Gastrocnemius medialis (tissue), 4 donors: ENCODE results near the gene SPTY2D1. TPM values are rescaled to one million over a fixed set of nuclear protein-coding genes. Genes with fewer than 3 reads are reported as not detected.
"Not testable (repeated sequence)": the region's sequence is repeated elsewhere in the genome, so short reads cannot be mapped to it uniquely, and the experiment has no call there.

Experiments
- ATAC-seq, 2 donors: fragments of 150-250 bp; one replicate each; pipeline ENCODE4 v1.9.1; 2016
- DNase-seq, 2 donors: peaks; one replicate each; pipeline ENCODE4 v3.0.0-alpha.2; 2019
- H3K27ac ChIP-seq, 4 donors: fragments of 200-600 bp; sonication (generic); 1 replicate in 1 of 4; 2 replicates in 3 of 4; pipeline ENCODE4 v1.5.1; 2016 to 2018; ENCODE audit warnings: mild to moderate bottlenecking in 2 of 4, moderate library complexity in 1 of 4
- H3K27me3 ChIP-seq, 3 donors: fragments of 200-600 bp; sonication (generic) in 2 of 3; 1 replicate in 1 of 3; 2 replicates in 2 of 3; pipeline versions ENCODE4 v1.5.1 to v1.6.0; 2016 to 2019; ENCODE audit warnings: mild to moderate bottlenecking in 1 of 3, moderate library complexity in 1 of 3
- H3K36me3 ChIP-seq, 2 donors: fragments of 200-600 bp; sonication (generic) in 1 of 2; one replicate each; pipeline ENCODE4 v1.5.1; 2017 to 2018
- H3K4me1 ChIP-seq, 2 donors: fragments of 200-600 bp; sonication (generic) in 1 of 2; one replicate each; pipeline ENCODE4 v1.5.1; 2016 to 2017; ENCODE audit warnings: mild to moderate bottlenecking in 2 of 2
- H3K4me3 ChIP-seq, 4 donors: fragments of 200-600 bp; sonication (generic) in 3 of 4; 1 replicate in 1 of 4; 2 replicates in 3 of 4; pipeline ENCODE4 v1.5.1; 2016 to 2019; ENCODE audit warnings: mild to moderate bottlenecking in 2 of 4
- H3K9me3 ChIP-seq, 3 donors: fragments of 200-600 bp; sonication (generic) in 2 of 3; 1 replicate in 1 of 3; 2 replicates in 2 of 3; pipeline ENCODE4 v1.5.1; 2016 to 2019
- CTCF ChIP-seq, 5 experiments: fragments of 450-650 bp in 3 of 5; fragments of 200-600 bp in 2 of 5; sonication (generic) in 2 of 5; IDR thresholded peaks in 4 of 5; conservative IDR thresholded peaks in 1 of 5; 1 replicate in 4 of 5; 2 replicates in 1 of 5; pipeline ENCODE4 v1.5.1; 2016 to 2019; ENCODE audit warnings: antibody characterized with exemption in 5 of 5, mild to moderate bottlenecking in 3 of 5, moderate library complexity in 3 of 5
- POLR2A ChIP-seq, 2 donors: fragments of 450-650 bp; IDR thresholded peaks; one replicate each; pipeline ENCODE4 v1.6.1; 2017; ENCODE audit warnings: antibody characterized with exemption in 2 of 2, mild to moderate bottlenecking in 2 of 2, moderate library complexity in 2 of 2
- in situ Hi-C, 4 donors: fragments of 200-750 bp; cut with MboI; loops; one replicate each; pipeline versions ENCODE4 v1.15.0 to v1.8.0; 2017; ENCODE audit warnings: low sequenced_read_pairs in 4 of 4
- intact Hi-C: fragments of 100-400 bp; cut with DNase I; formaldehyde crosslinking; loops from one replicate; pipeline ENCODE4 v1.15.1; 2023; ENCODE audit warnings: low total_unique reads
- total RNA-seq, 4 donors: library from RNA; depleted of rRNA; stranded (reverse); fragments of >200 nt; gene quantifications; one replicate each; pipeline versions ENCODE4 v1.1.0 to v1.2.3, GENCODE V29; 2016

SPTY2D1 gene
- total RNA-seq, 4 donors from 2014 or later = 13.3 to 21.7 (median 17.7) TPM

GRCh38 chr11:18676803-18677202 lies 42.7 kb upstream of the SPTY2D1 start:
- DNase-seq (no peak), ATAC-seq (no peak)
- H3K27me3 ChIP-seq = no peaks in the 10 kb centered on the region
- H3K9me3 ChIP-seq = no peaks in the 10 kb centered on the region
- intact Hi-C loops = no loop called here
- in situ Hi-C loops = no loop called here
- H3K36me3 ChIP-seq = no peaks in the 10 kb centered on the region
- TF ChIP-seq POLR2A (IDR thresholded peaks at IDR 0.05) (no peak), CTCF (IDR thresholded peaks at IDR 0.05 in 4 of 5, conservative IDR thresholded peaks at IDR 0.05 in 1 of 5) (no peak)
- H3K4me3 ChIP-seq = no peak overlapping the region
- H3K27ac ChIP-seq = no peak overlapping the region
- no peaks in the 10 kb centered on the region for H3K4me1 ChIP-seq

GRCh38 chr11:18672209-18672608 lies 38.1 kb upstream of the SPTY2D1 start:
- H3K27ac ChIP-seq, H3K27me3 ChIP-seq, H3K9me3 ChIP-seq, H3K36me3 ChIP-seq, in situ Hi-C loops, H3K4me1 ChIP-seq, intact Hi-C loops, H3K4me3 ChIP-seq, ATAC-seq, DNase-seq: not testable (repeated sequence)

- Histone ChIP-seq H3K36me3 (no peaks in the 10 kb centered on the region), H3K4me1 (no peaks in the 10 kb centered on the region), H3K27ac (no peak overlapping the region), H3K4me3 (no peak overlapping the region), H3K9me3 (no peaks in the 10 kb centered on the region), H3K27me3 (no peaks in the 10 kb centered on the region)
- TF ChIP-seq POLR2A (IDR thresholded peaks at IDR 0.05) = no peak
- no peak for TF ChIP-seq CTCF (IDR thresholded peaks at IDR 0.05 in 4 of 5, conservative IDR thresholded peaks at IDR 0.05 in 1 of 5)
- in situ Hi-C loops (no loop called here), intact Hi-C loops (no loop called here)
- DNase-seq (no peak), ATAC-seq (no peak)
Observed at GRCh38 chr11:18671246-18671645, 37.1 kb upstream of the SPTY2D1 start.

GRCh38 chr11:18669711-18670110 lies 35.6 kb upstream of the SPTY2D1 start:
- Histone ChIP-seq H3K9me3 (no peaks in the 10 kb centered on the region), H3K27ac (no peak overlapping the region), H3K4me3 (no peak overlapping the region), H3K36me3 (no peaks in the 10 kb centered on the region), H3K27me3 (peaks cover 0 to 4% (median 0%) of the 10 kb centered on the region in 3 donors), H3K4me1 (no peaks in the 10 kb centered on the region)
- TF ChIP-seq CTCF (IDR thresholded peaks at IDR 0.05 in 4 of 5, conservative IDR thresholded peaks at IDR 0.05 in 1 of 5) (no peak), POLR2A (IDR thresholded peaks at IDR 0.05) (no peak)
- in situ Hi-C loops (no loop called here), intact Hi-C loops (no loop called here)
- no peak for ATAC-seq
- no peak for DNase-seq

- DNase-seq = no peak
- H3K27me3 ChIP-seq = peaks cover 0 to 4% (median 0%) of the 10 kb centered on the region in 3 donors
- in situ Hi-C loops = no loop called here
- H3K4me3 ChIP-seq = no peak overlapping the region
- no peak overlapping the region for H3K27ac ChIP-seq
- H3K36me3 ChIP-seq = no peaks in the 10 kb centered on the region
- no peaks in the 10 kb centered on the region for H3K4me1 ChIP-seq
- intact Hi-C loops = no loop called here
- H3K9me3 ChIP-seq = no peaks in the 10 kb centered on the region
- no peak for ATAC-seq
- TF ChIP-seq POLR2A (IDR thresholded peaks at IDR 0.05) (no peak), CTCF (IDR thresholded peaks at IDR 0.05 in 4 of 5, conservative IDR thresholded peaks at IDR 0.05 in 1 of 5) (no peak)
Observed at GRCh38 chr11:18669219-18669596, 35.1 kb upstream of the SPTY2D1 start.
